IgD-negative memory B cell (primary cell): Measurements from ENCODE around the gene LYRM4. TPM values are rescaled to one million over a fixed set of nuclear protein-coding genes. Genes with fewer than 3 reads are reported as not detected.

ENCODE experiments used
- H3K27ac Mint-ChIP-seq, 3 donors: one replicate each; pipeline ENCODE4 v1.8.0; 2020 to 2022; ENCODE audit warnings: mild to moderate bottlenecking in 3 of 3, mixed read lengths in 3 of 3, moderate library complexity in 1 of 3
- H3K27me3 Mint-ChIP-seq: one replicate; pipeline ENCODE4 v1.8.0; 2021; ENCODE audit warnings: mixed read lengths
- H3K36me3 Mint-ChIP-seq: one replicate; pipeline ENCODE4 v1.8.0; 2020; ENCODE audit warnings: mild to moderate bottlenecking, mixed read lengths
- H3K4me1 Mint-ChIP-seq, 3 donors: one replicate each; pipeline ENCODE4 v1.8.0; 2020 to 2022; ENCODE audit warnings: mixed read lengths in 3 of 3, mild to moderate bottlenecking in 1 of 3
- H3K4me3 Mint-ChIP-seq, 4 donors: one replicate each; pipeline ENCODE4 v1.8.0; 2020 to 2022; ENCODE audit warnings: mild to moderate bottlenecking in 4 of 4, mixed read lengths in 4 of 4, moderate library complexity in 3 of 4
- H3K9me3 Mint-ChIP-seq, 3 donors: one replicate each; pipeline ENCODE4 v1.8.0; 2020 to 2021; ENCODE audit warnings: mixed read lengths in 3 of 3, mild to moderate bottlenecking in 1 of 3
- polyA plus RNA-seq: library from polyadenylated mRNA; unstranded; fragments of 300-500 nt; fragmentation: Illumina TruSeq; gene quantifications from one replicate; pipeline ENCODE4 v1.2.3, GENCODE V29; 2021

The LYRM4 gene
- polyA plus RNA-seq, 1 donor from 2014 or later = 36.3 TPM

- peaks cover 0 to 12% (median 4%) of the 10 kb centered on the region in 3 donors for H3K4me1 Mint-ChIP-seq
- H3K27ac Mint-ChIP-seq = no peak overlapping the region
- H3K9me3 Mint-ChIP-seq = no peaks in the 10 kb centered on the region
- H3K4me3 Mint-ChIP-seq = no peak overlapping the region
- H3K36me3 Mint-ChIP-seq = peaks cover 7% of the 10 kb centered on the region
- no peaks in the 10 kb centered on the region for H3K27me3 Mint-ChIP-seq
Measured at GRCh38 chr6:5213836-5214235, 46.9 kb downstream of the LYRM4 start.

- Mint-ChIP-seq H3K4me1 (peaks cover 12 to 25% (median 13%) of the 10 kb centered on the region in 3 donors), H3K9me3 (no peaks in the 10 kb centered on the region), H3K36me3 (peaks cover 7% of the 10 kb centered on the region)
Measured at GRCh38 chr6:5211492-5211891, 49.3 kb downstream of the LYRM4 start.

GRCh38 chr6:5208471-5208971, 52.2 kb downstream of the LYRM4 start:
- H3K9me3 Mint-ChIP-seq = no peaks in the 10 kb centered on the region
- H3K4me3 Mint-ChIP-seq = peak overlapping the region in 1 of 4 donors; percentile 63
- H3K27ac Mint-ChIP-seq = peak overlapping the region in 2 of 3 donors; percentile 1
- H3K36me3 Mint-ChIP-seq = peaks cover 7% of the 10 kb centered on the region
- H3K27me3 Mint-ChIP-seq = no peaks in the 10 kb centered on the region
- peaks cover 10 to 15% (median 12%) of the 10 kb centered on the region in 3 donors for H3K4me1 Mint-ChIP-seq

More at GRCh38 chr6:5211492-5211891, 49.3 kb downstream of the LYRM4 start:
- Mint-ChIP-seq H3K27me3 (no peaks in the 10 kb centered on the region), H3K4me3 (no peak overlapping the region), H3K27ac (no peak overlapping the region)

GRCh38 chr6:5208057-5208456, 52.7 kb downstream of the LYRM4 start:
- Mint-ChIP-seq H3K36me3 (peaks cover 8% of the 10 kb centered on the region), H3K27ac (peak overlapping the region; percentile 1 to 13 (median 1)), H3K4me3 (peak overlapping the region in 1 of 4 donors; percentile 63), H3K9me3 (no peaks in the 10 kb centered on the region), H3K4me1 (peaks cover 10 to 15% (median 12%) of the 10 kb centered on the region in 3 donors), H3K27me3 (no peaks in the 10 kb centered on the region)

GRCh38 chr6:5206920-5207561, 53.7 kb downstream of the LYRM4 start:
- peak overlapping the region in 1 of 3 donors; percentile 13 for H3K27ac Mint-ChIP-seq
- no peaks in the 10 kb centered on the region for H3K9me3 Mint-ChIP-seq

GRCh38 chr6:5205877-5206850, 54.6 kb downstream of the LYRM4 start:
- Mint-ChIP-seq H3K27me3 (no peaks in the 10 kb centered on the region), H3K36me3 (peaks cover 2% of the 10 kb centered on the region), H3K9me3 (no peaks in the 10 kb centered on the region), H3K27ac (no peak overlapping the region), H3K4me3 (no peak overlapping the region), H3K4me1 (peaks cover 10 to 13% (median 12%) of the 10 kb centered on the region in 3 donors)

More at GRCh38 chr6:5206920-5207561, 53.7 kb downstream of the LYRM4 start:
- Mint-ChIP-seq H3K4me1 (peaks cover 10 to 13% (median 12%) of the 10 kb centered on the region in 3 donors), H3K36me3 (peaks cover 2% of the 10 kb centered on the region), H3K4me3 (no peak overlapping the region), H3K27me3 (no peaks in the 10 kb centered on the region)

- Mint-ChIP-seq H3K4me3 (no peak overlapping the region), H3K9me3 (no peaks in the 10 kb centered on the region), H3K27me3 (no peaks in the 10 kb centered on the region), H3K36me3 (peaks cover 4% of the 10 kb centered on the region), H3K4me1 (peaks cover 10 to 13% (median 12%) of the 10 kb centered on the region in 3 donors), H3K27ac (no peak overlapping the region)
Measured at GRCh38 chr6:5205035-5205507, 55.7 kb downstream of the LYRM4 start.

- peaks cover 4% of the 10 kb centered on the region for H3K36me3 Mint-ChIP-seq
- H3K27me3 Mint-ChIP-seq = no peaks in the 10 kb centered on the region
- no peak overlapping the region for H3K27ac Mint-ChIP-seq
- peaks cover 10 to 13% (median 12%) of the 10 kb centered on the region in 3 donors for H3K4me1 Mint-ChIP-seq
- no peak overlapping the region for H3K4me3 Mint-ChIP-seq
- no peaks in the 10 kb centered on the region for H3K9me3 Mint-ChIP-seq
Measured at GRCh38 chr6:5204376-5204775, 56.4 kb downstream of the LYRM4 start.

- Mint-ChIP-seq H3K27ac (no peak overlapping the region), H3K4me3 (no peak overlapping the region)
Measured at GRCh38 chr6:5203546-5203945, 57.2 kb downstream of the LYRM4 start.

GRCh38 chr6:5202941-5203340, 57.8 kb downstream of the LYRM4 start:
- Mint-ChIP-seq H3K27me3 (no peaks in the 10 kb centered on the region), H3K36me3 (peaks cover 4% of the 10 kb centered on the region), H3K4me3 (no peak overlapping the region), H3K9me3 (no peaks in the 10 kb centered on the region), H3K4me1 (peaks cover 7 to 9% (median 7%) of the 10 kb centered on the region in 3 donors), H3K27ac (no peak overlapping the region)

More at GRCh38 chr6:5203546-5203945, 57.2 kb downstream of the LYRM4 start:
- H3K9me3 Mint-ChIP-seq = no peaks in the 10 kb centered on the region
- H3K4me1 Mint-ChIP-seq = peaks cover 10 to 13% (median 12%) of the 10 kb centered on the region in 3 donors
- no peaks in the 10 kb centered on the region for H3K27me3 Mint-ChIP-seq
- peaks cover 4% of the 10 kb centered on the region for H3K36me3 Mint-ChIP-seq

GRCh38 chr6:5202206-5202605, 58.5 kb downstream of the LYRM4 start:
- H3K27me3 Mint-ChIP-seq = no peaks in the 10 kb centered on the region
- H3K27ac Mint-ChIP-seq = no peak overlapping the region
- peaks cover 4% of the 10 kb centered on the region for H3K36me3 Mint-ChIP-seq
- no peak overlapping the region for H3K4me3 Mint-ChIP-seq
- peaks cover 0 to 2% (median 2%) of the 10 kb centered on the region in 3 donors for H3K4me1 Mint-ChIP-seq
- H3K9me3 Mint-ChIP-seq = no peaks in the 10 kb centered on the region

- Mint-ChIP-seq H3K27me3 (no peaks in the 10 kb centered on the region), H3K27ac (no peak overlapping the region), H3K4me1 (peaks cover 0 to 2% (median 0%) of the 10 kb centered on the region in 3 donors), H3K4me3 (no peak overlapping the region), H3K9me3 (no peaks in the 10 kb centered on the region), H3K36me3 (peaks cover 8% of the 10 kb centered on the region)
Measured at GRCh38 chr6:5201271-5201670, 59.5 kb downstream of the LYRM4 start.

GRCh38 chr6:5199702-5200101, 61.0 kb downstream of the LYRM4 start:
- no peaks in the 10 kb centered on the region for H3K9me3 Mint-ChIP-seq
- peaks cover 8% of the 10 kb centered on the region for H3K36me3 Mint-ChIP-seq
- no peak overlapping the region for H3K4me3 Mint-ChIP-seq
- H3K27me3 Mint-ChIP-seq = no peaks in the 10 kb centered on the region
- H3K27ac Mint-ChIP-seq = no peak overlapping the region
- no peaks in the 10 kb centered on the region for H3K4me1 Mint-ChIP-seq

- Mint-ChIP-seq H3K36me3 (peaks cover 9% of the 10 kb centered on the region), H3K9me3 (no peaks in the 10 kb centered on the region), H3K27ac (no peak overlapping the region), H3K27me3 (no peaks in the 10 kb centered on the region), H3K4me3 (no peak overlapping the region), H3K4me1 (no peaks in the 10 kb centered on the region)
Measured at GRCh38 chr6:5199283-5199682, 61.5 kb downstream of the LYRM4 start.

GRCh38 chr6:5197084-5197483, 63.7 kb downstream of the LYRM4 start:
- no peaks in the 10 kb centered on the region for H3K9me3 Mint-ChIP-seq
- H3K27ac Mint-ChIP-seq = no peak overlapping the region
- no peak overlapping the region for H3K4me3 Mint-ChIP-seq
- H3K36me3 Mint-ChIP-seq = peaks cover 8% of the 10 kb centered on the region
- no peaks in the 10 kb centered on the region for H3K4me1 Mint-ChIP-seq
- no peaks in the 10 kb centered on the region for H3K27me3 Mint-ChIP-seq
